ENCODE results near the gene GRN. TPM values are rescaled to one million over a fixed set of nuclear protein-coding genes. Genes with fewer than 3 reads are reported as not detected.

The GRN gene
- total and polyA plus RNA-seq, 2 of the 13 experiments (the other 11 are each of a cell fraction or from before 2014, with no cell fraction given) = 86.6 to 143 TPM

GRCh38 chr17:44324571-44325275 lies 20.4 kb upstream of the GRN start, which contains the start of gene SLC25A39 (continued):
- no peak for TF ChIP-seq NR1H2 (CRISPR knock-in tag; IDR thresholded peaks at IDR 0.05; ENCODE audit: borderline replicate concordance, low read depth)

GRCh38 chr17:44326861-44327444 lies 18.1 kb upstream of the GRN start:
- Histone ChIP-seq H2AFZ (ENCODE audit: low read length) (no peak overlapping the region), H3K9me3 (ENCODE audit: low read length) (no peaks in the 10 kb centered on the region), H3K36me3 (replicated peaks in 1 of 2; ENCODE audit: control insufficient read depth in 1 of 2, insufficient read depth in 2 of 2, low read length in 2 of 2) (peaks cover 6 to 7% of the 10 kb centered on the region in 2 experiments; a peak in 4 of 5 replicates), H3K4me2 (ENCODE audit: low read depth, low read length) (peak overlapping the region; percentile 16), H3K27ac (ENCODE audit: extremely low read length, insufficient read depth, low read length) (no peak overlapping the region), H3K79me2 (ENCODE audit: insufficient read depth, low read length) (peaks cover 14% of the 10 kb centered on the region), H3K9ac (ENCODE audit: insufficient read depth, low read depth, low read length) (no peak overlapping the region), H3K27me3 (ENCODE audit: control insufficient read depth in 1 of 2, insufficient read depth in 2 of 2, low read length in 2 of 2) (no peaks in the 10 kb centered on the region; a peak in 2 of 5 replicates), H3K4me1 (ENCODE audit: insufficient read depth, low read length) (peaks cover 67% of the 10 kb centered on the region), H3K4me3 (replicated peaks in 1 of 3; ENCODE audit: insufficient read depth in 1 of 3, low read depth in 2 of 3, low read length in 3 of 3) (no peak overlapping the region), H4K20me1 (ENCODE audit: insufficient read depth, low read length) (no peaks in the 10 kb centered on the region)
- ATAC-seq (peak; percentile 78), DNase-seq (ENCODE audit: low spot score) (peak; percentile 95), FAIRE-seq (peak; percentile 60)
- CTCF ChIA-PET (ENCODE audit: low intra/inter-chr PET ratio, low total read pairs) = no interaction called here
- in situ Hi-C loops (cut with HindIII; ENCODE audit: extremely low pct_ligation_motif_present, low pct_unique_long_range_greater_than_20kb) (loop anchor here (5.0 kb wide), 1 partner anchor 105 kb away; no protein-coding TSS in a partner anchor), intact Hi-C loops (cut with micrococcal nuclease; ENCODE audit: unreplicated experiment) (loop anchor here (2.0 to 10.0 kb wide), 3 partner anchors 18 to 125 kb away; partner anchors contain the start of gene GRN)
- POLR2A ChIA-PET = interaction anchor here (0.5 to 1.3 kb wide), 12 partner anchors 9 to 203 kb away, joined by 3 to 13 read pairs (median 5); partner anchors contain the start of genes HDAC5 and UBTF
- WGBS (ENCODE audit: low lambda C conversion rate) = 35% methylated on average over 31 of the region's 31 CpGs
- BruUV-seq (replicated peaks) = no TSS peak
- TF ChIP-seq PBX3 (CRISPR knock-in tag; IDR thresholded peaks at IDR 0.05; ENCODE audit: borderline replicate concordance) (no peak), RXRB (CRISPR knock-in tag; IDR thresholded peaks at IDR 0.05; ENCODE audit: borderline replicate concordance) (peak; percentile 45; the same call in 1 of the 2 replicates), ARNT (IDR thresholded peaks at IDR 0.05) (no peak), ZBTB4 (CRISPR knock-in tag; IDR thresholded peaks at IDR 0.05; ENCODE audit: borderline replicate concordance) (0 out of 2 replicates have a peak, but pooled peaks have one; percentile 65), ZNF230 (CRISPR knock-in tag; IDR thresholded peaks at IDR 0.05) (no peak), JARID2 (CRISPR knock-in tag; IDR thresholded peaks at IDR 0.05; ENCODE audit: insufficient replicate concordance) (no peak), ZBTB44 (CRISPR knock-in tag; IDR thresholded peaks at IDR 0.05) (no peak), ATF1 (CRISPR knock-in tag; IDR thresholded peaks at IDR 0.05) (peak; percentile 82), ADNP (CRISPR knock-in tag; IDR thresholded peaks at IDR 0.05) (0 out of 2 replicates have a peak, but pooled peaks have one; percentile 58), ZSCAN29 (CRISPR knock-in tag; conservative IDR thresholded peaks at IDR 0.05) (no peak), TEAD3 (CRISPR knock-in tag; optimal IDR thresholded peaks at IDR 0.05; ENCODE audit: borderline replicate concordance) (peak; percentile 72), ZNF543 (CRISPR knock-in tag; IDR thresholded peaks at IDR 0.05) (no peak), ZSCAN20 (CRISPR knock-in tag; IDR thresholded peaks at IDR 0.05; ENCODE audit: borderline replicate concordance) (0 out of 2 replicates have a peak, but pooled peaks have one; percentile 37), ARHGAP35 (CRISPR knock-in tag; IDR thresholded peaks at IDR 0.05; ENCODE audit: borderline replicate concordance) (no peak)
